ENCODE results near the gene LPAR1.

DNA sequence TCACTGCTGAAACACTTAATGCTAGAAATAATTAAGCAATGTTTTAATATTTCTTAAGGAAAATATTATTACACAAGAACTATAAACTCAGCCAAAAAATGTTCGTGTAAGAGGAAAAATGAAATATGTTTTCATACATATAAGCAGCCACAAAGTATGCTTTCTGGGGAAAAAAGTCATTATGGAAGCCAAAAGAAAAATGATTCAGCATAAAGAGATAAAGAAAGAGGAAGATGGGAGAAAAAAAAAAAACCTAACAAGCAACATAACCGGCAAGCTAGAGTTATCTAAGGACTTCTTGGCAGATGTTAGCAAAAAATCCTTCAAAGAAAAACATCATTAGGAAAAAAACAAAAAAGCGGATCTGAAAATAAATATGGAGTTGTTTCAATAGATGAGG, 190.6 kb downstream of the LPAR1 start:
- no peak for TF ChIP-seq EZH2phosphoT487 (IDR thresholded peaks at IDR 0.05; ENCODE audit: low read depth)
- TF ChIP-seq, protein P1, sequence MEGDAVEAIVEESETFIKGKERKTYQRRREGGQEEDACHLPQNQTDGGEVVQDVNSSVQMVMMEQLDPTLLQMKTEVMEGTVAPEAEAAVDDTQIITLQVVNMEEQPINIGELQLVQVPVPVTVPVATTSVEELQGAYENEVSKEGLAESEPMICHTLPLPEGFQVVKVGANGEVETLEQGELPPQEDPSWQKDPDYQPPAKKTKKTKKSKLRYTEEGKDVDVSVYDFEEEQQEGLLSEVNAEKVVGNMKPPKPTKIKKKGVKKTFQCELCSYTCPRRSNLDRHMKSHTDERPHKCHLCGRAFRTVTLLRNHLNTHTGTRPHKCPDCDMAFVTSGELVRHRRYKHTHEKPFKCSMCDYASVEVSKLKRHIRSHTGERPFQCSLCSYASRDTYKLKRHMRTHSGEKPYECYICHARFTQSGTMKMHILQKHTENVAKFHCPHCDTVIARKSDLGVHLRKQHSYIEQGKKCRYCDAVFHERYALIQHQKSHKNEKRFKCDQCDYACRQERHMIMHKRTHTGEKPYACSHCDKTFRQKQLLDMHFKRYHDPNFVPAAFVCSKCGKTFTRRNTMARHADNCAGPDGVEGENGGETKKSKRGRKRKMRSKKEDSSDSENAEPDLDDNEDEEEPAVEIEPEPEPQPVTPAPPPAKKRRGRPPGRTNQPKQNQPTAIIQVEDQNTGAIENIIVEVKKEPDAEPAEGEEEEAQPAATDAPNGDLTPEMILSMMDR (IDR thresholded peaks at IDR 0.05; ENCODE audit: low read depth, low read length), result no peak
